ENCODE data around the gene STXBP3. TPM values are rescaled to one million over a fixed set of nuclear protein-coding genes. Genes with fewer than 3 reads are reported as not detected.

The STXBP3 gene
- total RNA-seq, 1 donor from 2014 or later = 48.2 TPM

- Histone ChIP-seq H3K27me3 (ENCODE audit: control insufficient read depth, insufficient read depth, low read length) (no peaks in the 10 kb centered on the region), H3K36me3 (ENCODE audit: control insufficient read depth, insufficient read depth, low read length) (peaks cover 1% of the 10 kb centered on the region), H3K4me3 (ENCODE audit: low read depth, low read length) (no peak overlapping the region)
- no peak for DNase-seq (ENCODE audit: low read depth)
- TF ChIP-seq CTCF (IDR thresholded peaks at IDR 0.05; ENCODE audit: insufficient read depth, low read length, poor library complexity, severe bottlenecking) = no peak
Observed at GRCh38 chr1:108799001-108799400, 52.5 kb downstream of the STXBP3 start.

- H3K36me3 ChIP-seq (ENCODE audit: control insufficient read depth, insufficient read depth, low read length) = peaks cover 3% of the 10 kb centered on the region
- no peak overlapping the region for H3K4me3 ChIP-seq (ENCODE audit: low read depth, low read length)
- no peak for DNase-seq (ENCODE audit: low read depth)
- TF ChIP-seq CTCF (IDR thresholded peaks at IDR 0.05; ENCODE audit: insufficient read depth, low read length, poor library complexity, severe bottlenecking) = no peak
- H3K27me3 ChIP-seq (ENCODE audit: control insufficient read depth, insufficient read depth, low read length) = no peaks in the 10 kb centered on the region
Observed at GRCh38 chr1:108801101-108801500, 54.6 kb downstream of the STXBP3 start.

GRCh38 chr1:108803548-108803947 lies 57.1 kb downstream of the STXBP3 start:
- no peak for DNase-seq (ENCODE audit: low read depth)
- Histone ChIP-seq H3K36me3 (ENCODE audit: control insufficient read depth, insufficient read depth, low read length) (peaks cover 1% of the 10 kb centered on the region), H3K4me3 (ENCODE audit: low read depth, low read length) (no peak overlapping the region), H3K27me3 (ENCODE audit: control insufficient read depth, insufficient read depth, low read length) (no peaks in the 10 kb centered on the region)
- TF ChIP-seq CTCF (IDR thresholded peaks at IDR 0.05; ENCODE audit: insufficient read depth, low read length, poor library complexity, severe bottlenecking) = no peak

- Histone ChIP-seq H3K36me3 (ENCODE audit: control insufficient read depth, insufficient read depth, low read length) (peaks cover 1% of the 10 kb centered on the region), H3K4me3 (ENCODE audit: low read depth, low read length) (no peak overlapping the region), H3K27me3 (ENCODE audit: control insufficient read depth, insufficient read depth, low read length) (no peaks in the 10 kb centered on the region)
- TF ChIP-seq CTCF (IDR thresholded peaks at IDR 0.05; ENCODE audit: insufficient read depth, low read length, poor library complexity, severe bottlenecking) = no peak
- no peak for DNase-seq (ENCODE audit: low read depth)
Observed at GRCh38 chr1:108808438-108808837, 62.0 kb downstream of the STXBP3 start.

GRCh38 chr1:108811611-108812010 lies 65.1 kb downstream of the STXBP3 start:
- no peak for TF ChIP-seq CTCF (IDR thresholded peaks at IDR 0.05; ENCODE audit: insufficient read depth, low read length, poor library complexity, severe bottlenecking)
- no peaks in the 10 kb centered on the region for H3K27me3 ChIP-seq (ENCODE audit: control insufficient read depth, insufficient read depth, low read length)
- no peaks in the 10 kb centered on the region for H3K36me3 ChIP-seq (ENCODE audit: control insufficient read depth, insufficient read depth, low read length)
- no peak for DNase-seq (ENCODE audit: low read depth)
- H3K4me3 ChIP-seq (ENCODE audit: low read depth, low read length) = no peak overlapping the region

- TF ChIP-seq CTCF (IDR thresholded peaks at IDR 0.05; ENCODE audit: insufficient read depth, low read length, poor library complexity, severe bottlenecking) = no peak
- H3K4me3 ChIP-seq (ENCODE audit: low read depth, low read length) = no peak overlapping the region
- no peaks in the 10 kb centered on the region for H3K36me3 ChIP-seq (ENCODE audit: control insufficient read depth, insufficient read depth, low read length)
- no peak for DNase-seq (ENCODE audit: low read depth)
- no peaks in the 10 kb centered on the region for H3K27me3 ChIP-seq (ENCODE audit: control insufficient read depth, insufficient read depth, low read length)
Observed at GRCh38 chr1:108813326-108813725, 66.9 kb downstream of the STXBP3 start.

Measured in kidney epithelial cell (primary cell).